CD4-positive, alpha-beta T cell treated with Interleukin-6 for 4 hours (primary cell): Measurements from ENCODE around the gene SLC8A3.

Source experiments
- DNase-seq: peaks from one replicate; pipeline ENCODE4 v3.0.0-alpha.2; 2020; ENCODE audit warnings: mixed read lengths

The SLC8A3 gene

GRCh38 chr14:70021548-70022220 lies 167.1 kb downstream of the SLC8A3 start:
- DNase-seq: no peak

GRCh38 chr14:70020352-70021170 lies 168.2 kb downstream of the SLC8A3 start:
- no peak for DNase-seq

GRCh38 chr14:70019695-70020094 lies 169.1 kb downstream of the SLC8A3 start:
- no peak for DNase-seq

- no peak for DNase-seq
These were observed 170.0 kb downstream of the SLC8A3 start for GRCh38 chr14:70018713-70019211.

GRCh38 chr14:70018230-70018629 lies 170.5 kb downstream of the SLC8A3 start:
- DNase-seq: no peak

GRCh38 chr14:70014406-70015095 lies 174.2 kb downstream of the SLC8A3 start:
- DNase-seq: no peak

GRCh38 chr14:70013271-70013873 lies 175.4 kb downstream of the SLC8A3 start:
- no peak for DNase-seq

- DNase-seq: no peak
These were observed 177.0 kb downstream of the SLC8A3 start for GRCh38 chr14:70011708-70012107.

- no peak for DNase-seq
These were observed 177.7 kb downstream of the SLC8A3 start for GRCh38 chr14:70011098-70011497.

- DNase-seq: no peak
These were observed 178.8 kb downstream of the SLC8A3 start for GRCh38 chr14:70009961-70010360.

- DNase-seq: no peak
These were observed 180.2 kb downstream of the SLC8A3 start for GRCh38 chr14:70008284-70009262.

- DNase-seq: no peak
These were observed 182.1 kb downstream of the SLC8A3 start for GRCh38 chr14:70006699-70007098.

GRCh38 chr14:70005281-70005805 lies 183.4 kb downstream of the SLC8A3 start:
- no peak for DNase-seq

GRCh38 chr14:70004791-70005190 lies 184.0 kb downstream of the SLC8A3 start:
- DNase-seq: no peak

- DNase-seq: no peak
These were observed 186.0 kb downstream of the SLC8A3 start for GRCh38 chr14:70002589-70003346.

- DNase-seq: no peak
These were observed 188.2 kb downstream of the SLC8A3 start for GRCh38 chr14:70000601-70001000.

GRCh38 chr14:69999261-69999674 lies 189.5 kb downstream of the SLC8A3 start:
- DNase-seq: no peak

- no peak for DNase-seq
These were observed 190.9 kb downstream of the SLC8A3 start for GRCh38 chr14:69997849-69998248.

GRCh38 chr14:69996216-69996615 lies 192.5 kb downstream of the SLC8A3 start:
- DNase-seq: no peak
